Osteoblast (primary cell): ENCODE measurements around the gene SAMD10. TPM values are rescaled to one million over a fixed set of nuclear protein-coding genes. Genes with fewer than 3 reads are reported as not detected.
"Not testable (repeated sequence)": the region's sequence is repeated elsewhere in the genome, so short reads cannot be mapped to it uniquely, and the experiment has no call there.

Source experiments
- DNase-seq: peaks from one replicate; pipeline ENCODE4 v3.0.0; 2011; ENCODE audit warnings: low spot score, mixed read lengths; ENCODE audit not compliant: insufficient read length; ENCODE audit errors: missing footprints
- H2AFZ ChIP-seq: 2 replicates; pipeline ENCODE4 v1.6.0; 2011; ENCODE audit warnings: mild to moderate bottlenecking, low read length
- H3K27ac ChIP-seq: 2 replicates; pipeline ENCODE4 v1.5.1; 2011; ENCODE audit warnings: mild to moderate bottlenecking, low read depth, low read length, moderate library complexity
- H3K27me3 ChIP-seq: 2 replicates; pipeline ENCODE4 v1.6.0; 2012; ENCODE audit warnings: mild to moderate bottlenecking, control low read depth, inconsistent platforms, low read length, moderate library complexity; ENCODE audit not compliant: insufficient read depth
- H3K36me3 ChIP-seq: 2 replicates; pipeline ENCODE4 v1.5.1; 2011; ENCODE audit warnings: mild to moderate bottlenecking, low read length, control low read depth, moderate library complexity; ENCODE audit not compliant: insufficient read depth
- H3K4me1 ChIP-seq: 2 replicates; pipeline ENCODE4 v1.5.1; 2011; ENCODE audit warnings: mild to moderate bottlenecking, low read length, control low read depth, moderate library complexity; ENCODE audit not compliant: insufficient read depth
- H3K4me2 ChIP-seq: 2 replicates; pipeline ENCODE4 v1.6.0; 2011; ENCODE audit warnings: mild to moderate bottlenecking, low read length; ENCODE audit not compliant: insufficient read depth
- H3K4me3 ChIP-seq: fragments of 200-600 bp; sonication (generic); 3 replicates; pipeline ENCODE4 v1.5.1; 2012; ENCODE audit warnings: mild to moderate bottlenecking, low read length, inconsistent platforms; ENCODE audit not compliant: insufficient read depth
- H3K79me2 ChIP-seq: 2 replicates; pipeline ENCODE4 v1.6.0; 2012; ENCODE audit warnings: mild to moderate bottlenecking, low read length, control low read depth, inconsistent platforms; ENCODE audit not compliant: insufficient read depth
- H3K9me3 ChIP-seq: 2 replicates; pipeline ENCODE4 v1.5.1; 2011; ENCODE audit warnings: low read depth, low read length, control low read depth
- H4K20me1 ChIP-seq: 2 replicates; pipeline ENCODE4 v1.6.0; 2012; ENCODE audit warnings: mild to moderate bottlenecking, low read length, control low read depth; ENCODE audit not compliant: insufficient read depth
- CTCF ChIP-seq: IDR thresholded peaks from 2 replicates; pipeline ENCODE4 v1.5.1; 2011; ENCODE audit warnings: mild to moderate bottlenecking, low read depth, low read length, moderate library complexity; ENCODE audit errors: extremely low read depth
- total RNA-seq: library from RNA; depleted of rRNA; stranded (reverse); fragments of >200 nt; gene quantifications from 2 replicates; pipeline ENCODE4 v1.2.3, GENCODE V29; 2012

The SAMD10 gene
- total RNA-seq, 1 donor: 1.4 TPM

- H3K4me3 ChIP-seq: no peak overlapping the region
- peak; percentile 79 for DNase-seq
- no peak overlapping the region for H3K4me2 ChIP-seq
- peaks cover 68% of the 10 kb centered on the region for H3K36me3 ChIP-seq
- peaks cover 52% of the 10 kb centered on the region for H4K20me1 ChIP-seq
- H3K79me2 ChIP-seq: peaks cover 82% of the 10 kb centered on the region
- H2AFZ ChIP-seq: no peak overlapping the region
- H3K9me3 ChIP-seq: no peaks in the 10 kb centered on the region
- no peaks in the 10 kb centered on the region for H3K4me1 ChIP-seq
- H3K27ac ChIP-seq: no peak overlapping the region
- TF ChIP-seq CTCF: no peak
- H3K27me3 ChIP-seq: no peaks in the 10 kb centered on the region
These were observed 48.4 kb downstream of the SAMD10 start for GRCh38 chr20:63930971-63931553.

GRCh38 chr20:63929473-63929883 is 50.0 kb downstream of the SAMD10 start:
- H3K4me3 ChIP-seq, DNase-seq, H3K9me3 ChIP-seq, H3K4me1 ChIP-seq, H2AFZ ChIP-seq, H3K27me3 ChIP-seq, H3K27ac ChIP-seq, H3K4me2 ChIP-seq: not testable (repeated sequence)
- Histone ChIP-seq H3K79me2 (peaks cover 84% of the 10 kb centered on the region), H3K36me3 (peaks cover 52% of the 10 kb centered on the region), H4K20me1 (peaks cover 49% of the 10 kb centered on the region)

- no peak for TF ChIP-seq CTCF
- Histone ChIP-seq H3K4me3 (no peak overlapping the region), H4K20me1 (peaks cover 51% of the 10 kb centered on the region), H3K36me3 (peaks cover 51% of the 10 kb centered on the region), H2AFZ (no peak overlapping the region), H3K4me2 (no peak overlapping the region), H3K27me3 (no peaks in the 10 kb centered on the region), H3K9me3 (no peaks in the 10 kb centered on the region), H3K4me1 (no peaks in the 10 kb centered on the region), H3K79me2 (peaks cover 86% of the 10 kb centered on the region), H3K27ac (no peak overlapping the region)
- DNase-seq: peak; percentile 43
These were observed 50.4 kb downstream of the SAMD10 start for GRCh38 chr20:63929071-63929470.

GRCh38 chr20:63926298-63926697 is 53.1 kb downstream of the SAMD10 start:
- H3K9me3 ChIP-seq: no peaks in the 10 kb centered on the region
- H3K27me3 ChIP-seq: no peaks in the 10 kb centered on the region
- no peak overlapping the region for H2AFZ ChIP-seq
- TF ChIP-seq CTCF: no peak
- DNase-seq: peak; percentile 45
- no peaks in the 10 kb centered on the region for H3K4me1 ChIP-seq
- H3K4me3 ChIP-seq: no peak overlapping the region
- peaks cover 87% of the 10 kb centered on the region for H3K79me2 ChIP-seq
- no peak overlapping the region for H3K27ac ChIP-seq
- H4K20me1 ChIP-seq: peaks cover 43% of the 10 kb centered on the region
- H3K36me3 ChIP-seq: peaks cover 34% of the 10 kb centered on the region
- no peak overlapping the region for H3K4me2 ChIP-seq
